Measurements from ENCODE around the gene OPRL1. TPM values are rescaled to one million over a fixed set of nuclear protein-coding genes. Genes with fewer than 3 reads are reported as not detected.

OPRL1 gene
- total RNA-seq, 1 experiment from 2014 or later = 1.5 TPM

DNA sequence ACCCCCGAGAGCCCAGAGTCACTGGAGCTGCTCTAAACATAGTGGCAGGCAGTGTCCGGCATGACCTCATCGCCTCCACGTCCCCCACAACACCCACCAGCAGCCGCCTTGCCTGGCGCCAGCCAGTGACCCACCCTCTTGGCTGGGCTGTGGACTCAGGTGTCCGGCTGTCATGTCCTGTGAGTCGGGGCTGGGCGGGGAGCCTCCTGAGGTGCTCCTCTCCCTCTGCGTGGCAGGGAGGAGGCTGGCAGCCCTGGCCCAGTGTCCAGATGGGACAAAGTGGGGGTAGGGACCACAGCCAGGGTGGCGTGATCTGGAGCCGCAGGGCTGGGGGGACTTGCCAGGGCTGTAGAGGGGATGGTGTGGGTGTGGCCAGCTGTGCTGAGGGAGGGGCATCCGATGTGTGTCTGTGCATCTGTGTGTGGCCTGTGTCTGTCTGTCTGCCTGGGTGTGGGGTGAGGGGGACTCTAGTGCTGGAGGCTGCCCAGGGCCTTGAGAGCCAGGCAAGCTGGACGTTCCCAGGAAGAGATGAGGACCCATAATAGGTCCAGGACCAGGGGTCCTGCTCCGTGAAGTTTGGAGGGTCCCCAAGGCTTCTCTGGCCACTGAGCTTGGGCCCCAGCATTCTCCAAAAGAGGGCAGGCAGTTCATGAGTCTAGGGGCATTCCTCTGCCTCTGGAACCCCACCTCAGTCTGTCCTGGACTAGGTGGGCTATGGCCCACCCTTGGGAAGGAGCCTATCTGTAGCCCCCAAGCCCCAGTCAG is 28.1 kb upstream of the OPRL1 start:
- H3K27ac ChIP-seq = no peak overlapping the region
- H3F3A ChIP-seq (ENCODE audit: insufficient read depth, low read depth) = peaks cover 18% of the 10 kb centered on the region; the same call in 1 of the 2 replicates
- no peaks in the 10 kb centered on the region for H3K9me2 ChIP-seq (ENCODE audit: insufficient read depth)
- H4K20me1 ChIP-seq (ENCODE audit: insufficient read depth) = no peaks in the 10 kb centered on the region
- TF ChIP-seq, protein P1, sequence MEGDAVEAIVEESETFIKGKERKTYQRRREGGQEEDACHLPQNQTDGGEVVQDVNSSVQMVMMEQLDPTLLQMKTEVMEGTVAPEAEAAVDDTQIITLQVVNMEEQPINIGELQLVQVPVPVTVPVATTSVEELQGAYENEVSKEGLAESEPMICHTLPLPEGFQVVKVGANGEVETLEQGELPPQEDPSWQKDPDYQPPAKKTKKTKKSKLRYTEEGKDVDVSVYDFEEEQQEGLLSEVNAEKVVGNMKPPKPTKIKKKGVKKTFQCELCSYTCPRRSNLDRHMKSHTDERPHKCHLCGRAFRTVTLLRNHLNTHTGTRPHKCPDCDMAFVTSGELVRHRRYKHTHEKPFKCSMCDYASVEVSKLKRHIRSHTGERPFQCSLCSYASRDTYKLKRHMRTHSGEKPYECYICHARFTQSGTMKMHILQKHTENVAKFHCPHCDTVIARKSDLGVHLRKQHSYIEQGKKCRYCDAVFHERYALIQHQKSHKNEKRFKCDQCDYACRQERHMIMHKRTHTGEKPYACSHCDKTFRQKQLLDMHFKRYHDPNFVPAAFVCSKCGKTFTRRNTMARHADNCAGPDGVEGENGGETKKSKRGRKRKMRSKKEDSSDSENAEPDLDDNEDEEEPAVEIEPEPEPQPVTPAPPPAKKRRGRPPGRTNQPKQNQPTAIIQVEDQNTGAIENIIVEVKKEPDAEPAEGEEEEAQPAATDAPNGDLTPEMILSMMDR (conservative IDR thresholded peaks at IDR 0.05) = no peak
- TF ChIP-seq EZH2 (IDR thresholded peaks at IDR 0.05; ENCODE audit: low read depth) = no peak
- no peak for DNase-seq
- no peak overlapping the region for H2AFZ ChIP-seq
- H3K79me2 ChIP-seq (ENCODE audit: low read depth) = no peaks in the 10 kb centered on the region
- BruUV-seq (replicated peaks) = no TSS peak
- ChIA-PET CTCF (no interaction called here), POLR2A (ENCODE audit: unreplicated experiment) (no interaction called here)
- no peak overlapping the region for H3K4me2 ChIP-seq
- H3K36me3 ChIP-seq (ENCODE audit: low read depth) = no peaks in the 10 kb centered on the region
- no peaks in the 10 kb centered on the region; the same call in 1 of the 2 replicates for H3K4me1 ChIP-seq (replicated peaks; ENCODE audit: insufficient read depth)
- H3K27me3 ChIP-seq (ENCODE audit: insufficient read depth, low read depth) = peaks cover 29% of the 10 kb centered on the region
- intact Hi-C loops (cut with micrococcal nuclease; ENCODE audit: unreplicated experiment) = no loop called here
- no peaks in the 10 kb centered on the region for H3K9me3 ChIP-seq (ENCODE audit: insufficient read depth, low read depth)
- no peak overlapping the region for H3K4me3 ChIP-seq

DNA sequence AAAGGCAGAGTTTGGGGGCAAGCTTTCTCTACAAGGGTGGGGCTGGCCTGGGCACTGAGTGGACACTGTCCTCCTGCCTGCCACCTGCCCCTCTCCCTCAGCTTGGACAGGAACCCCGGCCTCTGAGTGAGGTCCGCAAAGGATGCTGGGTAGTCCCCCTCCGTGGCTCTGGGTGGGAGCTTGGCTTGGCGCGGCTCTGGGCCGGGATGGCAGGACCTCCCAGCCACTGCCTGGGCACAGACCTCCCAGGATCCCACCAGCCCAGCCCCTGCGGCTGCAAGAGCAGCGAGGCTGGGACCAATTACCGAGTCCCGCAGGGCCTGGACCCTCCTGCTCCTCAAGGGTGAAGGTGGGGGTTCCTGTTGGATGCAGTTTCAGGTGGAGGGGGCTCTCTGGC is 27.6 kb upstream of the OPRL1 start:
- Histone ChIP-seq H4K20me1 (ENCODE audit: insufficient read depth) (no peaks in the 10 kb centered on the region), H3K79me2 (ENCODE audit: low read depth) (no peaks in the 10 kb centered on the region), H3K36me3 (ENCODE audit: low read depth) (no peaks in the 10 kb centered on the region), H2AFZ (no peak overlapping the region), H3F3A (ENCODE audit: insufficient read depth, low read depth) (peaks cover 17% of the 10 kb centered on the region; the same call in 1 of the 2 replicates), H3K27me3 (ENCODE audit: insufficient read depth, low read depth) (peaks cover 29% of the 10 kb centered on the region), H3K4me2 (no peak overlapping the region), H3K4me3 (no peak overlapping the region), H3K4me1 (replicated peaks; ENCODE audit: insufficient read depth) (peaks cover 2% of the 10 kb centered on the region; the same call in 1 of the 2 replicates), H3K9me3 (ENCODE audit: insufficient read depth, low read depth) (no peaks in the 10 kb centered on the region), H3K27ac (no peak overlapping the region), H3K9me2 (ENCODE audit: insufficient read depth) (no peaks in the 10 kb centered on the region)
- DNase-seq = no peak
- ChIA-PET POLR2A (ENCODE audit: unreplicated experiment) (interaction anchor here (0.6 kb wide), 1 partner anchor 519 kb away, joined by 8 read pairs; no protein-coding TSS in a partner anchor), CTCF (no interaction called here)
- no TSS peak for BruUV-seq (replicated peaks)
- TF ChIP-seq EZH2 (IDR thresholded peaks at IDR 0.05; ENCODE audit: low read depth) = no peak
- TF ChIP-seq, protein P1 (conservative IDR thresholded peaks at IDR 0.05) = no peak
- intact Hi-C loops (cut with micrococcal nuclease; ENCODE audit: unreplicated experiment) = no loop called here

DNA sequence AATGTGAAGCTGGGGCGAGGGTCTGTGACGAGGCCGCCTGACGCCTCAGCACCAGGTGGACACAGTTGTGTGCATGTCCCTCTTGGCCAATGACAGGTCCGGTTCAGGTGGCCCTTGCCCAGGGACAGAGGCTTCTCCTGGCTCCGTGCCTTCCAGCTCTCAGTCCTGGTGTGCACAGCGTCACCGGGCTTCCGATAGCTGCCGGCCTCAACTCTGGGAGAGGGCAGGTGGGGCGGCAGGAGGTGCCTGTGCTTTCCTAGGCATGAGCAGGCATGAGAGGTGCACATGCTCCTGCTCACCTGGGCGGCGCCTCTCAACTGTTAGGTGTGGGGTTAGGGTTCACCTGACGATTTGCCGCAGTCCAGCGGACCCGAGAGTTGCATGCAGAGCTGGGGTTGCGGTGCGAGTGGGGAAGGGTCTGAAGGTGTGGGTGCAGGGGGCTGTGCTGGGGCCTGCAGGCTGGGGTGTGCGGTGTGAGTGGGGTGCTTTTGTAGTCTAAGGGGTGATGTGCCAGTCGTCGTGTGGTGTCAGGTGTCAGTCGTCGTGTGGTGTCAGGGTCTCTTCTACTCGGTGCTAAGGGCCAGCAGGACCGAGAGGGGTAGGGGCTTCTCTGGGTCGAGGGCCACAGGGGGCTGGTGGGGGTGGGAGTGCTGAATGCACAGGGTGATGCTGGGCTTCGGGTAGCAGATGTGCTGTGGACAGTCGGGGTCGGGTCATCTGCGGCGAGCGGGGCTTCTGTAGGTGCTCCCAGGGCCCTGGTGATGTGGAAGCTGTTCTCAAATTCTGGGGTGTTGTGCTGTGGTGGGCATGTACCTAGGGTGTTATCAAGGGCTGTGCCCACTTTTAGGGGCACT is 26.7 kb upstream of the OPRL1 start:
- H2AFZ ChIP-seq = no peak overlapping the region
- ChIA-PET CTCF (interaction anchor here (0.6 to 1.7 kb wide), 2 partner anchors 14 to 71 kb away, joined by 4 to 6 read pairs; no protein-coding TSS in a partner anchor), POLR2A (ENCODE audit: unreplicated experiment) (interaction anchor here (0.6 kb wide), 1 partner anchor 520 kb away, joined by 8 read pairs; no protein-coding TSS in a partner anchor)
- peaks cover 15% of the 10 kb centered on the region; the same call in 1 of the 2 replicates for H3F3A ChIP-seq (ENCODE audit: insufficient read depth, low read depth)
- no TSS peak for BruUV-seq (replicated peaks)
- no peak overlapping the region for H3K4me2 ChIP-seq
- no peaks in the 10 kb centered on the region for H4K20me1 ChIP-seq (ENCODE audit: insufficient read depth)
- H3K4me1 ChIP-seq (replicated peaks; ENCODE audit: insufficient read depth) = peaks cover 11% of the 10 kb centered on the region
- H3K9me3 ChIP-seq (ENCODE audit: insufficient read depth, low read depth) = no peaks in the 10 kb centered on the region
- no peaks in the 10 kb centered on the region for H3K79me2 ChIP-seq (ENCODE audit: low read depth)
- intact Hi-C loops (cut with micrococcal nuclease; ENCODE audit: unreplicated experiment) = no loop called here
- peaks cover 29% of the 10 kb centered on the region for H3K27me3 ChIP-seq (ENCODE audit: insufficient read depth, low read depth)
- TF ChIP-seq, protein P1 (conservative IDR thresholded peaks at IDR 0.05) = no peak
- no peak for TF ChIP-seq EZH2 (IDR thresholded peaks at IDR 0.05; ENCODE audit: low read depth)
- H3K9me2 ChIP-seq (ENCODE audit: insufficient read depth) = no peaks in the 10 kb centered on the region
- no peak overlapping the region for H3K4me3 ChIP-seq
- DNase-seq = no peak
- H3K27ac ChIP-seq = no peak overlapping the region
- H3K36me3 ChIP-seq (ENCODE audit: low read depth) = no peaks in the 10 kb centered on the region

All from PC-9 (cell line).